K562 (cell line): ENCODE measurements around the gene POLRMT. TPM values are rescaled to one million over a fixed set of nuclear protein-coding genes. Genes with fewer than 3 reads are reported as not detected.

Experiments used
- ATAC-seq: fragments of 200-7000 bp; cut with Tn5 transposase; 3 replicates; pipeline ENCODE4 v1.9.1; 2020; ENCODE audit warnings: moderate library complexity
- BruUV-seq: library from RNA; stranded (reverse); fragments of 400-500 nt; replicated peaks from 2 replicates; lab custom pipeline; 2021; lab: Mats Ljungman, UMichigan
- CTCF ChIA-PET: fragments of 300-600 bp; formaldehyde crosslinking; extraction: SDS; loops from one replicate; lab custom pipeline; 2021; ENCODE audit warnings: low intra/inter-chr PET ratio; lab: Yijun Ruan, JAX
- POLR2A ChIA-PET: fragments of 300-600, 350-650 bp; sonication (Branson Sonifier 250); formaldehyde crosslinking; extraction: SDS; loops from one replicate; lab custom pipeline; 2021; ENCODE audit warnings: antibody characterized with exemption, inconsistent platforms; lab: Yijun Ruan, JAX
- DNase-seq, 4 experiments: peaks; one replicate each; pipeline versions ENCODE4 v3.0.0 to v3.0.0-alpha.2; 2011 to 2018; ENCODE audit warnings: low spot score in 3 of 4, mixed read lengths in 3 of 4; ENCODE audit errors: extremely low read depth in 1 of 4
- FAIRE-seq: peaks from 2 replicates; lab custom pipeline; 2011; peaks lifted over from hg19 to GRCh38; lab: Jason Lieb, UNC
- H2AFZ ChIP-seq: 2 replicates; pipeline ENCODE4 v1.6.0; 2011; ENCODE audit warnings: low read depth, low read length, control low read depth, inconsistent platforms
- H3K27ac ChIP-seq: fragments of 200-600 bp; 3 replicates; pipeline ENCODE4 v1.8.0; 2011; ENCODE audit warnings: low read depth, mild to moderate bottlenecking, control low read depth, inconsistent platforms, low read length, moderate library complexity, mixed read lengths; ENCODE audit errors: extremely low read depth
- H3K27me3 ChIP-seq, 2 experiments: fragments of 300-600 bp in 1 of 2; 2 replicates in 1 of 2; 3 replicates in 1 of 2; pipeline versions ENCODE4 v1.6.0 to v1.8.0; 2011; ENCODE audit warnings: inconsistent platforms in 2 of 2, low read length in 2 of 2, mild to moderate bottlenecking in 1 of 2, mixed read lengths in 1 of 2, moderate library complexity in 1 of 2; ENCODE audit not compliant: control insufficient read depth in 2 of 2, insufficient read depth in 2 of 2
- H3K36me3 ChIP-seq: fragments of 300-600 bp; 3 replicates; pipeline ENCODE4 v1.8.0; 2011; ENCODE audit warnings: mild to moderate bottlenecking, low read length, inconsistent platforms; ENCODE audit not compliant: control insufficient read depth, insufficient read depth
- H3K4me1 ChIP-seq, 2 experiments: fragments of 200-600 bp in 1 of 2; replicated peaks in 1 of 2; 2 replicates in 1 of 2; 3 replicates in 1 of 2; pipeline versions ENCODE4 v1.5.1 to v1.8.0; 2011; ENCODE audit warnings: inconsistent platforms in 2 of 2, low read length in 2 of 2, mild to moderate bottlenecking in 1 of 2, mixed read lengths in 1 of 2, moderate library complexity in 1 of 2; ENCODE audit not compliant: control insufficient read depth in 2 of 2, insufficient read depth in 2 of 2
- H3K4me2 ChIP-seq: 2 replicates; pipeline ENCODE4 v1.6.1; 2011; ENCODE audit warnings: low read length, control low read depth, inconsistent platforms, mixed read lengths; ENCODE audit not compliant: insufficient read depth
- H3K4me3 ChIP-seq: fragments of 200-600 bp; sonication (generic), shearing (Covaris generic); 2 replicates; pipeline ENCODE4 v1.5.1; 2016; ENCODE audit warnings: control low read depth, inconsistent platforms
- H3K79me2 ChIP-seq: fragments of 200-600 bp; 3 replicates; pipeline ENCODE4 v1.8.0; 2011; ENCODE audit warnings: low read length, inconsistent platforms; ENCODE audit not compliant: control insufficient read depth, insufficient read depth
- H3K9ac ChIP-seq, 2 experiments: 2 replicates each; pipeline versions ENCODE4 v1.6.0 to v1.6.1; 2011; ENCODE audit warnings: low read depth in 2 of 2, low read length in 2 of 2, control low read depth in 1 of 2, inconsistent platforms in 1 of 2, mild to moderate bottlenecking in 1 of 2, mixed read lengths in 1 of 2; ENCODE audit not compliant: insufficient read depth in 1 of 2
- H3K9me1 ChIP-seq: one replicate; pipeline ENCODE4 v1.6.0; 2011; ENCODE audit warnings: inconsistent platforms, mild to moderate bottlenecking, low read length, moderate library complexity; ENCODE audit not compliant: control insufficient read depth, insufficient read depth
- H3K9me3 ChIP-seq: replicated peaks from 2 replicates; pipeline ENCODE4 v1.5.1; 2011; ENCODE audit warnings: low read depth, low read length, inconsistent platforms; ENCODE audit not compliant: control insufficient read depth, insufficient read depth
- H4K20me1 ChIP-seq: replicated peaks from 2 replicates; pipeline ENCODE4 v1.6.1; 2011; ENCODE audit warnings: low read length, inconsistent platforms, mixed read lengths; ENCODE audit not compliant: control insufficient read depth, insufficient read depth
- POLR2G ChIP-seq: fragments of 200-400 bp; formaldehyde crosslinking; IDR thresholded peaks from 2 replicates; pipeline ENCODE4 v1.6.1; 2017; ENCODE audit warnings: low read depth, mild to moderate bottlenecking, antibody characterized with exemption, low read length, moderate library complexity
- RBFOX2 ChIP-seq: fragments of 200-400 bp; formaldehyde crosslinking; IDR thresholded peaks from 2 replicates; pipeline ENCODE4 v1.6.1; 2017; ENCODE audit warnings: low read depth, mild to moderate bottlenecking, low read length, moderate library complexity
- ZC3H4 ChIP-seq: sonication (generic); formaldehyde crosslinking; IDR thresholded peaks from 2 replicates; pipeline ENCODE4 v1.9.0; 2021; ENCODE audit warnings: missing genetic modification reagents, borderline replicate concordance
- ZNF445 ChIP-seq: fragments of 250-450 bp; sonication (Bioruptor Pico); IDR thresholded peaks from 2 replicates; pipeline ENCODE4 v1.4.0; 2020; ENCODE audit warnings: low read depth, mild to moderate bottlenecking, moderate library complexity
- WGBS: fragments of 100-300 bp; shearing (Covaris generic); methylation state at CpG from one replicate; pipeline ENCODE4 v1.1.6; 2016; ENCODE audit warnings: low coverage, mixed read lengths; ENCODE audit not compliant: insufficient coverage; ENCODE audit errors: missing lambda C conversion rate; 5-methylcytosine and 5-hydroxymethylcytosine counted together
- in situ Hi-C: fragments of 300-500 bp; cut with MboI; formaldehyde crosslinking; loops from 4 replicates; pipeline ENCODE4 v1.15.0; 2018; ENCODE audit warnings: inconsistent platforms, mixed read lengths
- intact Hi-C: fragments of 100-400 bp; cut with micrococcal nuclease; formaldehyde crosslinking; loops from 2 replicates; pipeline ENCODE4 v1.14.2; 2022
- polyA plus RNA-seq, 8 experiments: library from polyadenylated mRNA; depleted of rRNA in 4 of 8; stranded (reverse) in 5 of 8; unstranded in 3 of 8; fragments of >200 nt; fragmentation: Nextera tagmentation in 2 of 8; fragmentation: Illumina TruSeq in 1 of 8; extraction: Ambion mirVana in 2 of 8; extraction: Trizol in 1 of 8; gene quantifications; 2 replicates each; pipeline versions ENCODE4 v1.2.1 to v1.2.3, GENCODE V29; 2011 to 2014; ENCODE audit warnings: inconsistent platforms in 1 of 8, missing spikeins in 1 of 8
- total RNA-seq, 7 experiments: library from RNA; depleted of rRNA in 6 of 7; stranded (reverse); fragments of >200 nt in 6 of 7; fragmentation: Illumina TruSeq in 2 of 7; extraction: Trizol in 2 of 7; gene quantifications; 2 replicates each; pipeline versions ENCODE4 v1.2.1 to v1.2.3, GENCODE V29; 2011 to 2021; ENCODE audit warnings: low replicate concordance in 1 of 7
- TF ChIP-seq, protein P1 (sequence below): sonication (generic); formaldehyde crosslinking; IDR thresholded peaks from 2 replicates; pipeline ENCODE4 v1.8.0; 2022; ENCODE audit warnings: missing genetic modification reagents, mild to moderate bottlenecking, moderate library complexity, borderline replicate concordance

Gene POLRMT
- total and polyA plus RNA-seq, 9 of the 15 experiments (the other 6 are each of a cell fraction or from before 2014, with no cell fraction given) = 30.3 to 144 (median 68.0) TPM

DNA sequence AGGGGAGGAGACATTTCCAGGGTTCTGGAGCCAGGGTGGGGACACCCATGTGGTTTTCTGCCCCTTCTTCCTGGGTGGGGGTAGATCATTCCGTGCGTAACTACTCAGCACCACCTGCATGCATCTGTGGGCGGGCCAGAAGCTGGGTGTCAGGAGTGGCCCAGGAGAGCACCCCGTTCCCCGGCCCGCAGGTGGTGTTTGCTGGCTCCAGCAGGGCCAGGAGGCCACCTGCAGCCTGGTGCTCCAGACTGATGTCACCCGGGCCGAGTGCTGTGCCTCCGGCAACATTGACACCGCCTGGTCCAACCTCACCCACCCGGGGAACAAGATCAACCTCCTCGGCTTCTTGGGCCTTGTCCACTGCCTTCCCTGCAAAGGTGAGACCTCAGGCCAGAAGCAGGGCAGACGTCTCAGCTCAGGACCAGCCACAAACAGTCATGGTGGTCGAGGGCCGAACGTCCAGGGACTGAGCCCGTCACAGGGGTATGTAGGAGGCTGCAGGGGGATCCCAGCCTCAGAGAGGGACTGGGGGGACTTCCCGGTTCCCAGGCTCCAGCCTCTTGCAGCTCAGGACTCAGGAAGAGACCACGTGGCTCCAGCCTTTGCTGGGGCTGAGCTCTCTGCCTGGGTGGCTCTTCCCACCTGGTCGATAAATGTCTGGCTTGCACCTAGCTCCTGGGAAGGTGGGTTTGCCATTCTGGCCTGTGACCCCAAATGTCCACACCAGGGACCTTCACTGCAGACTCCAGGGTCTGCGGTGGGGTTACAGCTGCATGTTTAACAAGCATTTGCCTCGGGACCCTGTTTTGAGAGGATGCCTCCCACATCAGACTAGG is 44.5 kb upstream of the POLRMT start:
- H3K4me2 ChIP-seq = no peak overlapping the region
- peaks cover 8% of the 10 kb centered on the region for H3K79me2 ChIP-seq
- no peak for FAIRE-seq

More for the DNA sequence above, 44.5 kb upstream of the POLRMT start:
- DNase-seq = no peak
- peaks cover 10% of the 10 kb centered on the region for H3K9me1 ChIP-seq
- H3K36me3 ChIP-seq = no peaks in the 10 kb centered on the region
- H4K20me1 ChIP-seq = no peaks in the 10 kb centered on the region
- H3K4me3 ChIP-seq = no peak overlapping the region
- H3K9me3 ChIP-seq = no peaks in the 10 kb centered on the region
- no peak overlapping the region for H3K27ac ChIP-seq
- no peaks in the 10 kb centered on the region; a peak in 1 of 5 replicates for H3K27me3 ChIP-seq
- 56% methylated on average over 20 of the region's 22 CpGs for WGBS
- in situ Hi-C loops (no loop called here), intact Hi-C loops (no loop called here)
- POLR2A ChIA-PET = interaction anchor here (0.5 to 1.2 kb wide), 5 partner anchors 8 to 34 kb away, joined by 3 read pairs; no protein-coding TSS in a partner anchor
- peaks cover 5 to 80% of the 10 kb centered on the region in 2 experiments for H3K4me1 ChIP-seq
- no peak for TF ChIP-seq ZNF445 (CRISPR knock-in tag)
- TF ChIP-seq RBFOX2 = 0 out of 2 replicates have a peak, but pooled peaks have one; percentile 13
- no peak for TF ChIP-seq ZC3H4
- TF ChIP-seq, protein P1, sequence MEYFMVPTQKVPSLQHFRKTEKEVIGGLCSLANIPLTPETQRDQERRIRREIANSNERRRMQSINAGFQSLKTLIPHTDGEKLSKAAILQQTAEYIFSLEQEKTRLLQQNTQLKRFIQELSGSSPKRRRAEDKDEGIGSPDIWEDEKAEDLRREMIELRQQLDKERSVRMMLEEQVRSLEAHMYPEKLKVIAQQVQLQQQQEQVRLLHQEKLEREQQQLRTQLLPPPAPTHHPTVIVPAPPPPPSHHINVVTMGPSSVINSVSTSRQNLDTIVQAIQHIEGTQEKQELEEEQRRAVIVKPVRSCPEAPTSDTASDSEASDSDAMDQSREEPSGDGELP (CRISPR knock-in tag) = peak; percentile 11; the same call in 1 of the 2 replicates
- TF ChIP-seq POLR2G = peak; percentile 35
- no TSS peak for BruUV-seq
- ATAC-seq = no peak
- H2AFZ ChIP-seq = no peak overlapping the region
- peak overlapping the region in 1 of 2 experiments; percentile 83; a peak in 2 of 4 replicates for H3K9ac ChIP-seq
- CTCF ChIA-PET = no interaction called here
